Nephron progenitor cell (in vitro differentiated cells): Measurements from ENCODE around the gene SON.

Experiments
- DNase-seq: peaks from one replicate; pipeline ENCODE4 v3.0.0; 2021
- H3K27ac Mint-ChIP-seq: 2 replicates; pipeline ENCODE4 v1.8.0; 2021; ENCODE audit warnings: mild to moderate bottlenecking, moderate library complexity, mixed read lengths
- H3K27me3 Mint-ChIP-seq: 2 replicates; pipeline ENCODE4 v1.8.0; 2021; ENCODE audit warnings: mild to moderate bottlenecking, low read depth, mixed read lengths; ENCODE audit not compliant: poor library complexity
- H3K36me3 Mint-ChIP-seq: 2 replicates; pipeline ENCODE4 v1.8.0; 2021; ENCODE audit warnings: low read depth, mixed read lengths
- H3K4me1 Mint-ChIP-seq: 2 replicates; pipeline ENCODE4 v1.8.0; 2021; ENCODE audit warnings: mixed read lengths
- H3K4me3 Mint-ChIP-seq: 2 replicates; pipeline ENCODE4 v1.8.0; 2021; ENCODE audit warnings: mild to moderate bottlenecking, moderate library complexity, mixed read lengths
- H3K9me3 Mint-ChIP-seq: 2 replicates; pipeline ENCODE4 v1.8.0; 2021; ENCODE audit warnings: mild to moderate bottlenecking, moderate library complexity, mixed read lengths
- TF ChIP-seq, protein P1 (sequence below): fragments of 200-600 bp; sonication (generic); IDR thresholded peaks from 2 replicates; pipeline ENCODE4 v1.5.0; 2021; ENCODE audit warnings: antibody characterized with exemption

Gene SON

GRCh38 chr21:33510826-33511225 is 32.0 kb upstream of the SON start:
- TF ChIP-seq, protein P1, sequence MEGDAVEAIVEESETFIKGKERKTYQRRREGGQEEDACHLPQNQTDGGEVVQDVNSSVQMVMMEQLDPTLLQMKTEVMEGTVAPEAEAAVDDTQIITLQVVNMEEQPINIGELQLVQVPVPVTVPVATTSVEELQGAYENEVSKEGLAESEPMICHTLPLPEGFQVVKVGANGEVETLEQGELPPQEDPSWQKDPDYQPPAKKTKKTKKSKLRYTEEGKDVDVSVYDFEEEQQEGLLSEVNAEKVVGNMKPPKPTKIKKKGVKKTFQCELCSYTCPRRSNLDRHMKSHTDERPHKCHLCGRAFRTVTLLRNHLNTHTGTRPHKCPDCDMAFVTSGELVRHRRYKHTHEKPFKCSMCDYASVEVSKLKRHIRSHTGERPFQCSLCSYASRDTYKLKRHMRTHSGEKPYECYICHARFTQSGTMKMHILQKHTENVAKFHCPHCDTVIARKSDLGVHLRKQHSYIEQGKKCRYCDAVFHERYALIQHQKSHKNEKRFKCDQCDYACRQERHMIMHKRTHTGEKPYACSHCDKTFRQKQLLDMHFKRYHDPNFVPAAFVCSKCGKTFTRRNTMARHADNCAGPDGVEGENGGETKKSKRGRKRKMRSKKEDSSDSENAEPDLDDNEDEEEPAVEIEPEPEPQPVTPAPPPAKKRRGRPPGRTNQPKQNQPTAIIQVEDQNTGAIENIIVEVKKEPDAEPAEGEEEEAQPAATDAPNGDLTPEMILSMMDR = no peak
- no peaks in the 10 kb centered on the region for H3K27me3 Mint-ChIP-seq
- no peak overlapping the region for H3K27ac Mint-ChIP-seq
- H3K36me3 Mint-ChIP-seq = peaks cover 84% of the 10 kb centered on the region
- H3K4me1 Mint-ChIP-seq = no peaks in the 10 kb centered on the region
- no peak for DNase-seq
- H3K4me3 Mint-ChIP-seq = no peak overlapping the region
- H3K9me3 Mint-ChIP-seq = peaks cover 9% of the 10 kb centered on the region

DNA sequence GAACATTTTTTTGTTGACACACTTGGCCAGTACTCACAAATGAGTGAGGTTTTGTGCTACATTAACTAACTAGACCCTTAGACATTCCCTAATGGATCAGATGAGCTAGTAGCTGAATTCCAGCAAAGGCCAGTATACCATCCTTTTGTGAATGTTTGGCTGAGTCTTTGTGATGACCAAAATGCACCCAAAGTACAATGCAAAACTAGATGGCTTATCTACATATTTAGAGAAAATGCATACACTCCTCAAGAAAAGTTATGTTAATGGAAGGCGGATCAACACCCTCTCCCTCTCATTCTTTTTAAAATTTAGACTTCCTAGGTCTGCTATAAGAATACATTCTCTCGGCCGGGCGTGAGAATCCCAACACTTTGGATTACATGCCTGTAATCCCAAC is 31.2 kb upstream of the SON start:
- H3K27ac Mint-ChIP-seq = no peak overlapping the region
- H3K27me3 Mint-ChIP-seq = no peaks in the 10 kb centered on the region
- no peak overlapping the region for H3K4me3 Mint-ChIP-seq
- TF ChIP-seq, protein P1 = no peak
- peaks cover 84% of the 10 kb centered on the region for H3K36me3 Mint-ChIP-seq
- no peak for DNase-seq
- H3K9me3 Mint-ChIP-seq = peaks cover 7% of the 10 kb centered on the region
- H3K4me1 Mint-ChIP-seq = no peaks in the 10 kb centered on the region

- H3K27me3 Mint-ChIP-seq = no peaks in the 10 kb centered on the region
Observed at GRCh38 chr21:33512481-33512880, 30.4 kb upstream of the SON start.

GRCh38 chr21:33514229-33514628 is 28.6 kb upstream of the SON start:
- Mint-ChIP-seq H3K27me3 (no peaks in the 10 kb centered on the region), H3K27ac (no peak overlapping the region), H3K4me1 (no peaks in the 10 kb centered on the region), H3K9me3 (no peaks in the 10 kb centered on the region), H3K4me3 (no peak overlapping the region), H3K36me3 (peaks cover 77% of the 10 kb centered on the region)
- TF ChIP-seq, protein P1 = no peak
- no peak for DNase-seq

More at GRCh38 chr21:33512481-33512880, 30.4 kb upstream of the SON start:
- DNase-seq = no peak
- H3K27ac Mint-ChIP-seq = no peak overlapping the region
- H3K4me3 Mint-ChIP-seq = no peak overlapping the region
- H3K36me3 Mint-ChIP-seq = peaks cover 84% of the 10 kb centered on the region
- TF ChIP-seq, protein P1 = no peak
- no peaks in the 10 kb centered on the region for H3K4me1 Mint-ChIP-seq
- no peaks in the 10 kb centered on the region for H3K9me3 Mint-ChIP-seq

GRCh38 chr21:33518899-33519298 is 23.9 kb upstream of the SON start:
- DNase-seq = no peak
- Mint-ChIP-seq H3K36me3 (peaks cover 56% of the 10 kb centered on the region), H3K9me3 (no peaks in the 10 kb centered on the region), H3K4me3 (no peak overlapping the region), H3K27ac (no peak overlapping the region), H3K27me3 (no peaks in the 10 kb centered on the region), H3K4me1 (no peaks in the 10 kb centered on the region)
- TF ChIP-seq, protein P1 = no peak

- no peak overlapping the region for H3K27ac Mint-ChIP-seq
Observed at GRCh38 chr21:33522297-33522952, 20.4 kb upstream of the SON start.

More at GRCh38 chr21:33522297-33522952, 20.4 kb upstream of the SON start:
- no peaks in the 10 kb centered on the region for H3K27me3 Mint-ChIP-seq
- no peak for DNase-seq
- H3K4me1 Mint-ChIP-seq = no peaks in the 10 kb centered on the region
- H3K36me3 Mint-ChIP-seq = peaks cover 53% of the 10 kb centered on the region
- TF ChIP-seq, protein P1 = no peak
- H3K9me3 Mint-ChIP-seq = no peaks in the 10 kb centered on the region
- no peak overlapping the region for H3K4me3 Mint-ChIP-seq
